Small intestine (tissue), 7 donors: ENCODE data around the gene SUZ12. TPM values are rescaled to one million over a fixed set of nuclear protein-coding genes. Genes with fewer than 3 reads are reported as not detected.
"Not testable (repeated sequence)": the region's sequence is repeated elsewhere in the genome, so short reads cannot be mapped to it uniquely, and the experiment has no call there.

ENCODE experiments used
- DNase-seq, 2 donors: peaks; one replicate each; pipeline versions ENCODE4 v3.0.0 to v3.0.0-alpha.2; 2013
- FAIRE-seq: peaks from 2 replicates; lab custom pipeline; 2012; peaks lifted over from hg19 to GRCh38; lab: Jason Lieb, UNC
- H3K27ac ChIP-seq, 3 donors: one replicate each; pipeline ENCODE4 v1.5.1; 2013; ENCODE audit warnings: low read length in 2 of 3, mild to moderate bottlenecking in 2 of 3, control low read depth in 1 of 3, inconsistent platforms in 1 of 3, low read depth in 1 of 3, moderate library complexity in 1 of 3
- H3K27me3 ChIP-seq, 3 donors: one replicate each; pipeline ENCODE4 v1.6.1; 2013; ENCODE audit warnings: low read length in 3 of 3, inconsistent platforms in 1 of 3; ENCODE audit not compliant: control insufficient read depth in 3 of 3, insufficient read depth in 3 of 3
- H3K36me3 ChIP-seq, 3 donors: one replicate each; pipeline ENCODE4 v1.6.1; 2013; ENCODE audit warnings: low read length in 3 of 3, inconsistent platforms in 1 of 3, low read depth in 1 of 3, mild to moderate bottlenecking in 1 of 3, moderate library complexity in 1 of 3; ENCODE audit not compliant: control insufficient read depth in 3 of 3, insufficient read depth in 2 of 3
- H3K4me1 ChIP-seq, 3 donors: one replicate each; pipeline ENCODE4 v1.6.1; 2013; ENCODE audit warnings: low read length in 2 of 3, inconsistent platforms in 1 of 3, low read depth in 1 of 3, mild to moderate bottlenecking in 1 of 3, moderate library complexity in 1 of 3; ENCODE audit not compliant: control insufficient read depth in 3 of 3, insufficient read depth in 2 of 3
- H3K4me3 ChIP-seq, 3 donors: one replicate each; pipeline ENCODE4 v1.5.1; 2013; ENCODE audit warnings: low read length in 3 of 3, control low read depth in 1 of 3, inconsistent platforms in 1 of 3, low read depth in 1 of 3, mild to moderate bottlenecking in 1 of 3, moderate library complexity in 1 of 3
- H3K9me3 ChIP-seq, 2 donors: one replicate each; pipeline ENCODE4 v1.6.1; 2013; ENCODE audit warnings: low read depth in 1 of 2, low read length in 1 of 2; ENCODE audit not compliant: control insufficient read depth in 2 of 2, insufficient read depth in 1 of 2
- WGBS, 3 donors: extraction: QIAGEN DNeasy Blood & Tissue Kit; methylation state at CpG; one replicate each; pipeline ENCODE4 v1.1.7; 2013; 5-methylcytosine and 5-hydroxymethylcytosine counted together
- polyA plus RNA-seq, 4 donors: library from polyadenylated mRNA; stranded (reverse) in 3 of 4; unstranded in 1 of 4; fragments of 200-250 nt in 3 of 4; fragments of 120-200 nt in 1 of 4; gene quantifications; one replicate each; pipeline versions ENCODE4 v1.2.1 to v1.2.3, GENCODE V29; 2013
- donor health status: healthy with polysubstance abuse.
- donor health status: control.
- donor health status: control.
- donor health status: Bipolar disorder and iron deficiency.
- donor health status: healthy.

Gene SUZ12
- polyA plus RNA-seq, 4 donors, result 10.8 to 36.3 (median 13.8) TPM

GRCh38 chr17:31931756-31932155, 5.1 kb upstream of the SUZ12 start:
- FAIRE-seq (no peak), DNase-seq (no peak)
- H3K4me3 ChIP-seq, result no peak overlapping the region
- WGBS, 3 donors, result 66 to 83% (median 68%) methylated on average over 1 of the region's 1 CpG
- no peaks in the 10 kb centered on the region for H3K9me3 ChIP-seq
- no peaks in the 10 kb centered on the region for H3K4me1 ChIP-seq
- H3K27ac ChIP-seq, result no peak overlapping the region
- no peaks in the 10 kb centered on the region for H3K36me3 ChIP-seq
- no peaks in the 10 kb centered on the region for H3K27me3 ChIP-seq

DNA sequence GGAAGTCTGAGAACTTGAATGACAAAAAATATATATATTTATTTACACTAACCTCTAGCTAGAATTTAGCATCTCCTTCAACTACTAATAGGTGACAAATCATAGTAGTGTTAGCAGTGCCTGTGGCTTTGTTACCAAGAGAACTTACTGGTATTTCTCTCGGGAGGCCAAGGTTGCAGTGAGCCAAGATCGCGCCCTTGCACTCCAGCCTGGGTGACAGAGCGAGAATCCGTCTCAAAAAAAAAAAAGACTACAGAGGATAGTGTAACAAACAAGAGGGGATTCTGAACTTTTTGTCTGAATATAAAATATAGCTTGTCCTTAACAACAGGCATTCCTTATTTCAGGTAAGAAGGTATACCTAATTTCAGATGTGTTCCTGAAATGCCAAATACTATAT, 1.3 kb upstream of the SUZ12 start:
- Histone ChIP-seq H3K27me3 (no peaks in the 10 kb centered on the region), H3K9me3 (no peaks in the 10 kb centered on the region), H3K27ac (no peak overlapping the region), H3K4me1 (no peaks in the 10 kb centered on the region), H3K4me3 (no peak overlapping the region), H3K36me3 (peaks cover 0 to 4% (median 0%) of the 10 kb centered on the region in 3 donors)
- no peak for FAIRE-seq
- DNase-seq, result no peak
- WGBS, 3 donors, result 94 to 96% (median 95%) methylated on average over 5 of the region's 5 CpGs

- H3K36me3 ChIP-seq, result peaks cover 0 to 16% (median 0%) of the 10 kb centered on the region in 3 donors
- not testable (repeated sequence) for H3K27ac ChIP-seq, FAIRE-seq, H3K4me1 ChIP-seq, H3K27me3 ChIP-seq, H3K9me3 ChIP-seq
- 1 to 6% (median 1%) methylated on average over 9 of the region's 12 CpGs for WGBS, 3 donors
- peak overlapping the region in 2 of 3 donors; percentile 49 to 52 for H3K4me3 ChIP-seq
- peak; percentile 23 to 26 for DNase-seq
Observed at GRCh38 chr17:31937926-31938641, 1.3 kb downstream of the SUZ12 start.

- H3K27me3 ChIP-seq, FAIRE-seq, DNase-seq, H3K27ac ChIP-seq, H3K4me3 ChIP-seq, H3K4me1 ChIP-seq, H3K9me3 ChIP-seq: not testable (repeated sequence)
- peaks cover 0 to 24% (median 0%) of the 10 kb centered on the region in 3 donors for H3K36me3 ChIP-seq
- WGBS, 3 donors, result 95 to 98% (median 96%) methylated on average over 10 to 11 of the region's 11 CpGs
Observed at GRCh38 chr17:31941916-31942315, 5.1 kb downstream of the SUZ12 start.

- DNase-seq, H3K27me3 ChIP-seq, H3K9me3 ChIP-seq, H3K4me3 ChIP-seq, FAIRE-seq, H3K4me1 ChIP-seq, H3K27ac ChIP-seq: not testable (repeated sequence)
- peaks cover 0 to 24% (median 0%) of the 10 kb centered on the region in 3 donors for H3K36me3 ChIP-seq
- 95 to 96% (median 96%) methylated on average over 7 of the region's 7 CpGs for WGBS, 3 donors
Observed at GRCh38 chr17:31942396-31942795, 5.6 kb downstream of the SUZ12 start.

DNA sequence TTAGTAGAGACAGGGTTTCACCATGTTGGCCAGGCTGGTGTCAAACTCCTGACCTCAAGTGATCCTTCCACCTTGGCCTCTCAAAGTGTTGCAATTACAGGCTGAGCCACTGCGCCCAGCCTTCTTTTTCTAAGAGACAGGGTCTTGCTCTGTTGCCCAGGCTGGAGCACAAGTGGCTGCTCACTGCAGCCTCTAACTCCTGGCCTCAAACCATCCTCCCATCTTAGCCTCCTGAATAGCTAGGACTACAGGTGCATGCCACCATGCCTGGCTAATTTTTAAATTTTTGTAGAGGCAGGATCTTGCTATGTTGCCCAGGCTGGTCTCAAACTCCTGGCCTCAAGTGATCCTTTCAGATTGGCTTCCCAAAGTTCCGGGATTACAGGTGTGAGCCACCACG, 15.1 kb downstream of the SUZ12 start:
- H3K36me3 ChIP-seq, result peaks cover 0 to 55% (median 4%) of the 10 kb centered on the region in 3 donors
- H3K27ac ChIP-seq, H3K9me3 ChIP-seq, H3K27me3 ChIP-seq, H3K4me3 ChIP-seq, H3K4me1 ChIP-seq, FAIRE-seq, DNase-seq: not testable (repeated sequence)
- WGBS, 3 donors, result 98 to 100% (median 99%) methylated on average over 3 of the region's 3 CpGs

DNA sequence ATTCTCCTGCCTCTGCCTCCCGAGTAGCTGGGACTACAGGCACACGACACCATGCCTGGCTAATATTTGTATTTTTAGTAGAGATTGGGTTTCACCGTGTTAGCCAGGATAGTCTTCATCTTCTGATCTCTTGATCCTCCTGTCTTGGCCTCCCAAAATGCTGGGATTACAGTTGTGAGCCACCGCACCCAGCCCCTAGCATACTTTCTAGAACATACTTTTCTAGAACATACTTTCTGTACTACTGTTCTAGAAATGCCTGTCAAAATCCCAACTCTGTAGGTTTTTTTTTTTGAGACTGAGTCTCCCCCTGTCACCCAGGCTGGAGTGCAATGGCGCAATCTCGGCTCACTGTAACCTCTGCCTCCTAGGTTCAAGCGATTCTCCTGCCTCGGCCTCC, 27.3 kb downstream of the SUZ12 start:
- H3K4me3 ChIP-seq, H3K9me3 ChIP-seq, FAIRE-seq, H3K27ac ChIP-seq, H3K4me1 ChIP-seq, DNase-seq, H3K27me3 ChIP-seq: not testable (repeated sequence)
- H3K36me3 ChIP-seq, result peaks cover 5 to 50% (median 6%) of the 10 kb centered on the region in 3 donors
- WGBS, 3 donors, result 91 to 95% (median 95%) methylated on average over 8 of the region's 8 CpGs

DNA sequence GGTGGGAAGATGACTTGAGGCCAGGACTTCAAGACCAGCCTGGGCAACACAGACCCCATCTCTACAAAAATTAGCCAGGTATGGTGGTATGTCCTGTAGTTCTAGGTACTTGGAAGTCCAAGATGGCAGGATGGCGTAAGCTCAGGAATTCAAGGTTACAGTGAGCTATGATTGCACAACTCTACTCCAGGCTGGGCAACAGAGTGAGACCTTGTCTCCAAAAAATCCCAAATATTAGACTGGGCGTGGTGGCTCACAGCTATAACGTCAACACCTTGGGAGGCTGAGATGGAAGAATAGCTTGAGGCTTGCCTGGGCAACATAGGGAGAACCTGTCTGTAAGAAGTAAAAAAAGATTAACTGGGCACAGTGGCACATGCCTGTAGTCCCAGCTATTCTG, 30.8 kb downstream of the SUZ12 start:
- 95 to 98% (median 97%) methylated on average over 3 of the region's 3 CpGs for WGBS, 3 donors
- Histone ChIP-seq H3K9me3 (no peaks in the 10 kb centered on the region), H3K27ac (no peak overlapping the region), H3K4me1 (no peaks in the 10 kb centered on the region), H3K36me3 (peaks cover 6 to 53% (median 7%) of the 10 kb centered on the region in 3 donors), H3K4me3 (no peak overlapping the region), H3K27me3 (no peaks in the 10 kb centered on the region)
- DNase-seq (no peak), FAIRE-seq (no peak)
